CD4-positive, alpha-beta T cell treated with Interleukin-4 for 1 hour (primary cell): ENCODE data around the gene NCAN.
"Not testable (repeated sequence)": the region's sequence is repeated elsewhere in the genome, so short reads cannot be mapped to it uniquely, and the experiment has no call there.

Experiments
- DNase-seq, 2 donors: peaks; one replicate each; pipeline ENCODE4 v3.0.0-alpha.2; 2020 to 2022

NCAN gene

DNA sequence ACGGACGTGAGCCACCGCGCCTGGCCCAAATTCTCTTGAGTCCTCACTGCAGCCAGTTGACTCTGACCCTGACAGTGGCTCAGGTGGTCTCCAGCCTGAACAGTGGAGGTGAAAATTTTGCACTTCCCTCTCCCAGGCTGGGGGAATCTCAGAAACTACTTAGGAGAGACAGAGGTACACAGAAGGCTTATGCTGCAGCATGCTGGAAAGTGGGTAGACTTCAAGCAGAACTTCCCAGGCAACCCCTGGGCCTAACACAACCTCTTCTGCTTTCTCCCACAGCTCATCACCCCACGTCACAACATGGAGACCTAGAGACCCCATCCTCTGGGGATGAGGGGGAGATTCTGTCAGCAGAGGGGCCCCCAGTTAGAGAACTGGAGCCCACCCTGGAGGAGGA, 14.4 kb downstream of the NCAN start:
- DNase-seq: no peak

- DNase-seq: no peak
These were observed 14.9 kb downstream of the NCAN start for GRCh38 chr19:19226663-19227062.

DNA sequence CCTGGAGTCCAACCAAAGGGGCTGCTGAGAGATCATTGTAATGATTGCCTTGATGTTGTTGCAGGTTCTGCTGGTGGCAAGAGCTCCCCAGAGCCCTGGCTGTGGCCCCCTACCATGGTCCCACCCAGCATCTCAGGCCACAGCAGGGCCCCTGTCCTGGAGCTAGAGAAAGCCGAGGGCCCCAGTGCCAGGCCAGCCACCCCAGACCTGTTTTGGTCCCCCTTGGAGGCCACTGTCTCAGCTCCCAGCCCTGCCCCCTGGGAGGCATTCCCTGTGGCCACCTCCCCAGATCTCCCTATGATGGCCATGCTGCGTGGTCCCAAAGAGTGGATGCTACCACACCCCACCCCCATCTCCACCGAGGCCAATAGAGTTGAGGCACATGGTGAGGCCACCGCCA, 15.5 kb downstream of the NCAN start:
- no peak for DNase-seq

GRCh38 chr19:19229701-19230100, 17.9 kb downstream of the NCAN start:
- DNase-seq: no peak

DNA sequence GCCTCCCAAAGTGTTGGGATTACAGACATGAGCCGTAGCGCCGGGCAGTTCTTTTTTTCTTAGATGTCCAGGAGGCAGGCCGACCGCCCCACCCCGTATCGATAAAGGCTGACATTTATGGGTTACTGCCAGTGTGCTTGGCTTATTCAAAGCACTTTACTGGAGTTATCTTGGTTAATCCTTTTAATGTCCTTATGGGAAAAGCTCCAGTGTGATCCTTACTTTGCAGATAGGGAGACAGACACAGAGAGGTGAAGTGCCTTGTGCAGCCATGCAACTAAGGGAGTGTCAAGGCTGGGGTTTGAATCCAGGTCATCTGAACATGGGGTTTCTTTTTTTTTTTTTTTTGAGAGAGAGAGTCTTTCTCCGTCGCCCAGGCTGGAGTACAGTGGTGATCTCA, 19.2 kb downstream of the NCAN start:
- DNase-seq: no peak

- no peak for DNase-seq
These were observed 20.5 kb downstream of the NCAN start for GRCh38 chr19:19232261-19232721.

GRCh38 chr19:19234220-19234816, 22.6 kb downstream of the NCAN start:
- DNase-seq: no peak

GRCh38 chr19:19236173-19236572, 24.4 kb downstream of the NCAN start:
- no peak for DNase-seq

DNA sequence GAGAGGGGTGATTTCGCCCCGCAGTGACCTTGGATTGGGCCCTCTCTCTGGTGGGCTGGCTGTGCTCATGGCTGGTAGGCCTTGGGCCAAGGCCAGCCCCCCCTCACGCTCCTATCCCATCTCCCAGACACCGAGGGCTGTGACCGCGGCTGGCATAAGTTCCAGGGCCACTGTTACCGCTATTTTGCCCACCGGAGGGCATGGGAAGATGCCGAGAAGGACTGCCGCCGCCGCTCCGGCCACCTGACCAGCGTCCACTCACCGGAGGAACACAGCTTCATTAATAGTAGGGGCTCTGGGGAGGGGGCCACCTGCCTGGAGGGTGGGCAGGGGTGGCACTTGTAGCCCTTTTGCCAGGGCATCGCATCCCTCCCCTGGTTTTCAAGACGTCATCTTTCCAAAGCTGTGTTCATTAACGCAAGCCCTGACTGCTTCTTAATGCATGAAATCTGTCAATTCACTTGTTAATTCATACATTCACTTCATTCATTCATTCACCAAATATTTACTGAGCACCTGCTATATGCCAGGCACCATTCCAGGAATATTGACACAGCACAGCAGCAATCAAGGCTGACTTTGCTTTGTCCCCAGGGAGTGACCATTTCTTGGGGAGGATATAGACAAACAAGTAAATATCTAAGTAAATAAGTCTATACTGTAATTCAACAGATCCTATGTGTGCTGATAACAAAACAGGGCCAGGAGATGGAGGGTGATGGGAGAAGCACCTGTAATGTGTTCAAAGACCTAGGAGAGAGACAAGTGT, 26.6 kb downstream of the NCAN start:
- DNase-seq: no peak

GRCh38 chr19:19239675-19240074, 27.9 kb downstream of the NCAN start:
- DNase-seq: no peak

GRCh38 chr19:19240476-19240875, 28.7 kb downstream of the NCAN start:
- no peak for DNase-seq

GRCh38 chr19:19250196-19250801, 38.5 kb downstream of the NCAN start:
- no peak for DNase-seq

- DNase-seq: not testable (repeated sequence)
These were observed 41.7 kb downstream of the NCAN start for GRCh38 chr19:19253409-19253808.

- no peak for DNase-seq
These were observed 44.6 kb downstream of the NCAN start for GRCh38 chr19:19256072-19256969.

GRCh38 chr19:19257137-19257536, 45.4 kb downstream of the NCAN start:
- DNase-seq: no peak

DNA sequence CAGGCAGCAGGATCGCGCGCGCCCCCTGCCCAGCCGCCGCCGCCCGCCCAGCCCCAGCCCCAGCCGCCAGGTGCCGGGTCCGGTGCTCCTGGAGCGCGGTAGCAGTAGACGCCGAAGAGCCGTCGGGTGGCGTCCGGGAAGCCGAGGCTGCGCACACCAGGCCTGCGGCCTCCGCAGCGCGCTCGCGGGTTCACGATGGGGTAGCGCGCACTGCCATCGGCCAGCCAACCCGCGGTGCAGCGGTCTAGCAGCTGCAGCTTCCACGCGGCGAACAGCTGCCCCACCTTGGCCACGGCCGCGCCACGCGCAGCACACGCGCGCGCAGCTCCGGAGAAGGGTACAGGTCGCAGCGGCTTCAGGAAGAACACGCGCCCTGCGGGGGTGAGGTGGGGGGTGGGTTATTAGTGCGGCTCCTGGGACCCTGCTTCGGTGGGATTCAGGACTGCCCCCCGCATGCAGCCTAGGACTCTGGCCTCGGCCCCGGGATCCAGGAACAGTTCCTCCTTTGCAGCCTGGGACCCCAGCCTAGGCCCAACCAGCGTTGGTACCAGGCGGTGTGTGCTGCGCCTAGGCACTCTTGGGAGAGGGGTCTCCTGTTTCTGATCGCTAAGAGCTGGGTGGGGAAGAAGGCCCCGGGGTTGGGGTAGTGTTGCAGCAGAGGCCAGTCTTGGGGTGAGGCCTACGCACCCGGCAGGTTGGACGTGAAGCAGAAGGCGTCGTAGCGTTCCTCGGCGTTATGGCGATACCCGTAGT, 46.3 kb downstream of the NCAN start:
- no peak for DNase-seq

GRCh38 chr19:19258589-19259338, 47.0 kb downstream of the NCAN start:
- no peak for DNase-seq

- no peak for DNase-seq
These were observed 48.0 kb downstream of the NCAN start for GRCh38 chr19:19259741-19260140.

GRCh38 chr19:19260417-19261214, 48.9 kb downstream of the NCAN start:
- no peak for DNase-seq

- no peak for DNase-seq
These were observed 49.8 kb downstream of the NCAN start for GRCh38 chr19:19261350-19262189.
